Inferior parietal cortex (tissue), 1 donor: ENCODE data around the gene ATOH8.

Experiments used
- DNase-seq: peaks from one replicate; pipeline ENCODE4 v3.0.0-alpha.2; 2016; ENCODE audit errors: extremely low spot score

ATOH8 gene

GRCh38 chr2:85786444-85786843, 32.7 kb downstream of the ATOH8 start:
- no peak for DNase-seq

DNA sequence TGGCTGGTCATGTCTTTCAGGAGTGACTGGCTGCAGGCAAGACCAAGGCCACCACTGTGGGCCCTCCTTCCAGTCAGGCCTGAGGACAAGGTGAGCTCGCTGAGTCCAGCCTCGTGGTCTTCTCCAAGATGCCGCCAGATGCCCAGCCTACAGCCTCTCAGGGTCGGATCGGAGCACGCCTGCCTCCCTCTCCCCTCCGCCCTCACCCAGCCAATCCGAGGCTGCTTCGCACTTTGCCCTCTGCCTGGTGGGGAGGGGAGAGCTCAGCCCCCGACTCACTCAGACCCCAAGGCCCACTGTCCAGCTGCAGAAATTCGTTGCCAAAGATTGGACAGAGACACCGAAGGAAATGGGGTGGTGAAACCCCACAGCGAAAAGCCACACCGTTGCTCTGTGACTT, 33.1 kb downstream of the ATOH8 start:
- DNase-seq: no peak

DNA sequence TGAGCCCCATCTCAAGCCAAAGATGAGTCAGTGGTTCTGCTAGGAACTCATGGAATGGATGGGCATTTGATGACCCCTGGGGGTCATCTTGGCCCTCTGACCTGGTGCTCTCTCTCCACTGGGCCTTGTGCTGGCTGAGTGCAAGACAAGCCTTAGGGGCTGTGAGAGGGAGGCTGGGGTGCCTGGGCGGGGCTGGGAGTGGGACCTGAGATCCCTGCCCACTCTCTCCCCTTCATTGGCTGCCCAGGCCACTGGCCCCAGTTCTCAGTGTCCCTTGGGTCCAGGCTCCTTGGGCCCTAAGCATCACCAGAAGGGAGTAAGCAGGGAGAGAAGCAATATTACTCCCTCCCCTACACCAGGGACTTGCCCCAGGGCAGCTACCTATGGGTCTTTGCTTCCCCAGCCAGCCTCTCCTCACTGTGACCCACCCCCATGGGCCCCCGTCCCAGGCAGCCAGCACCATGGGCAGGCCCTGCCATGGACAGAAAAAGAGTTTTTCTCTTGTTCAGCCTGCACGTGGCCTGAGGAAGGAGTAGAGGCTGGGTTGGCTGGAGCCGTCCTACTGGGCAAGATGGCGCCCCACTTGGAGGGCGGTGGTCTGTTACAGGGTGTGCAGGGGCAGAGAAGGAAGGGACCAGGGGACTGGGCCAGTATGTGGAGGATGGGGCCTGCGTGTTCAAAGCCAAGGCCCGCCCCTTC, 33.6 kb downstream of the ATOH8 start:
- no peak for DNase-seq

- DNase-seq: no peak
Observed at GRCh38 chr2:85787981-85788340, 34.2 kb downstream of the ATOH8 start.

DNA sequence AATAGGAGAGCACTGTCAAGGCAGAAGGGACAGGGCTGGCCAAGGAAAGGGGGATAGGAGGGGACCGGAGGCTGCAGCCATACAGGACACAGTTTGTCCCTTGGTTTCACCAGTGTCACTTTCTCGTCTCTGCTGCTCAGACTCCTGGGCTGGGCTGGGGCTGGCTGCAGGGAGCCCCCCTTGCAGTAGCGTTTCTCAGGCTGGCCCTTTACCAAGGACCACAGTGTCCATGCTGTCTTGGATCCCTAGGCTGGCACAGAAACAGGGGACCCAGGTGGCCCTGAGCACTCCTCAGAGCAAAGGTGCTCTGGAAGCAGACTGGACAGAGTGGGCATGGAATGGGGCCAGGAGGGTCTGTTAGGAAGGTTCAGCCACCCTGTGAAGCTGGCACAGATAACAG, 34.8 kb downstream of the ATOH8 start:
- no peak for DNase-seq

GRCh38 chr2:85789271-85789670, 35.5 kb downstream of the ATOH8 start:
- DNase-seq: no peak

DNA sequence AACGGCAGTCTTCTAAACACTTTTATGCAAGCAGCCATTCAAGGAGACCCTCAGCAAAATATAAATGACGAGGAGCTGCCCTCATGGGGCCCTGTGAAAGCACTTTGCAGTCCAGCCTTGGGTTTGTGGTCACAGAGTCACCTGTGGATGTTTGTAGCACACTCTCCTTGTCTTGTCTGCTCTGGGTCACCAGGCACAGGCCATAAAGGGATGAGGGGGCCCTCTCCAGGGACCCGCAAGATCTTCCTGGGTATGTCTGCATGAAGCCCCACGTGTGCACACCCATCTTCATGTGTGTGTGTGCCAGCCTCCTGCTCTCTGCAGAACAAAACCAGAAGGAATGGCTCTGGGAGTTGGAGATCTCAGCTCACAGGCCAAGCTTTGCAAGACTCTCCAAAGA, 36.2 kb downstream of the ATOH8 start:
- no peak for DNase-seq

- DNase-seq: no peak
Observed at GRCh38 chr2:85790499-85791188, 36.9 kb downstream of the ATOH8 start.

DNA sequence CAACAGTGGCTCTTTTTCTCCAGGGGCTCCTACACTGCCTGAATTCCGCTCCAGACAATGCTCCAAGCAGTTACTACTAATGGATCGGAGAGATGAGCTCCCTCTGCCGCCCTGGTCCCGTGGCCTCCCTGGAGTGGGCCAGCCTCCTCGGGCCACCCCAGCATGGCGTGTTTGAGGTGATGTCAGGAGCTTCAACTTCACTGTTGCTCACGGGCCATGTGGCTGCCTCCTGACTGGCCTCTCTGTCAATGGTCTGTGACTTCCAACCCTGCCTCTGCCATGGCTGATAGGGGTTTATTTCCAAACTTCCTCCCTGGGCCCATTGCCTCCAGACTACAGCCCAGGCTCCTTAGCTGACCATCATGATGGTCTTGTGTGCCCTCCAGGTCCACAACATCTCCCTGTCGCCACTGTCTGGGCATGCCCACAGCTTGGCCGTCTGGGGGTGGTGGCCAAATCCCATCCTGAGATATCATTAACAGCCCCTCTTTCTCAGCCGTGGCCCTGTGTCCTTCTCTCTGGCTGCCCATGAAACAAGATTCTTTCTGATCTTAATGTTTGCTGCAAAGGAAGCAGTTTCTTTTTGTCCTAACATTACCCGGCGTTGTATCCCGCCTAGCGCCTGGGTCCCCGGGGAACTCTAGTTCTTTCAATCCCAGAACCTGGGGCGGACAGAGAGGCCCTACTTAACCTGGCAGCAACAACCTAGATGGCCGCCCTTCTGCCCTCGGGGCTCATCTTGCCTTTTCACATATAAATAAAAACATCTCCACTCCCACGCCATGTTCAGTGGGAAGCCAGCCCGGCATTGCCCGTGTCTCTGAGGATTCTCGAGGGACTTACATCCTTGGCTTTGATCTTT, 38.1 kb downstream of the ATOH8 start:
- DNase-seq: no peak

DNA sequence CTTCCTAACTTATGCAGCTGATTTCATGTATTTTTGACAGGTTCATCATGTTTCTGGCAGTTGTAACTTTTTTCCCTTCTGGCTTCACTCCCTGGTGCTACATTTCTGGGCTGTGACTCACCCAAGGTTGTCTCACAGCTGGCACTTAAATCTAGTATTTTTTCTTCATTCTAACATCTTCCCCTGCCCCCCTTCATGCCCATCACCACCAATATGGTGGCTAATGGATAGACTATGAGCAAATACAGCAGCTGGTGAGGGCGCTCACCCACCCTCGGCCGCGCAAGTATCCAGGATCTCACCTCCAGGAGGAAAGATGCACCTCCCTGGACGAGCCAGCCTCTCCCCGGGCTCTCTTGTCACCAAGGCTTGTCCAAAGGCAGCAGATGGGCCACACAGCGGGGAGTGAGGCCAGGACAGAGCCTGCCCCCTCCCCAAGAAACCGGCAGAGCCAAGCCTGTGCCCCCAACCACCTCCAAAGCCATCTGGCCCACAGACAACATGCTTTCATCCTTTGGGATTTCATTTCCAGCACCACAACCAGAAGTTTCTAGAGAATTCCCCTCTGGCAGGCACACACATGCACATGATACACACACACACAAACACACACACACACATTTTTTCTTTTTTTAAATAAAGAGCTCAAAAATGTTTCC, 39.1 kb downstream of the ATOH8 start:
- peak; percentile 45 for DNase-seq

DNA sequence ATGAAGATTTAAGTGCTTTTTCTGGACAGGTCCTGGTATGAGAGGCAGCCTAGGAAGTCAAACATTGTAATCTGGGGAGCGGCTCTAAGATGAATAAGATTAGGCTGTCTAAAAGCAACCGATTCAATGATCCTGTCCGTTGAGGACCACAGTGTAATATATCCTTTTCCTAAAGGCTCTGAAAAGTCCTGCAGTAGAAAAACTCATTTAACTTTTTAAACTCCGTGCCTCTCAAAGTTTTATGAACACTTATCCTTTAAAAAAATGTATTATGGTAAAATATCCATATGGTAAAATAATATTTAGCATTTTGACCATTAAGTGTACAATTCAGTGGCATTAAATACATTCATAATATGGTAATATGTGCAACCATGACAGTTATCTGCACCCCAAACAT, 39.8 kb downstream of the ATOH8 start:
- no peak for DNase-seq

DNA sequence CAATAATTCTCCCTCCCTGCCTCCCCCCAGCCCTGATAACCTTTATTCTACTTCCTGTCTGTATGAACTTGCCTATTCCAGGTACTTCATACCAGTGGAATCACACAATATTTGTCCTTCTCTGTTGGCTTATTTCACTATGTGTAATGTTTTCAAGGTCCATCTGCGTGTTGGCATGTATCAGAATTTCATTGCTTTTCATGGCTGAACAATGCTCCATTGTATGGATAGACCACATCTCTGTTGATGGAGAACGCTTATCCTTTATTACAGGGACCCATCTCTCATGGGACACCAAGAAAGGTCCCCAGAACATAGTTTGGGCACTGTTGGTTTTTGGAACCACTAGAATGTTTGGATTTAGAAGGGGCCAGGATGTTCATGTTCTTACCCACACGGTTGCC, 40.2 kb downstream of the ATOH8 start:
- peak; percentile 55 for DNase-seq

DNA sequence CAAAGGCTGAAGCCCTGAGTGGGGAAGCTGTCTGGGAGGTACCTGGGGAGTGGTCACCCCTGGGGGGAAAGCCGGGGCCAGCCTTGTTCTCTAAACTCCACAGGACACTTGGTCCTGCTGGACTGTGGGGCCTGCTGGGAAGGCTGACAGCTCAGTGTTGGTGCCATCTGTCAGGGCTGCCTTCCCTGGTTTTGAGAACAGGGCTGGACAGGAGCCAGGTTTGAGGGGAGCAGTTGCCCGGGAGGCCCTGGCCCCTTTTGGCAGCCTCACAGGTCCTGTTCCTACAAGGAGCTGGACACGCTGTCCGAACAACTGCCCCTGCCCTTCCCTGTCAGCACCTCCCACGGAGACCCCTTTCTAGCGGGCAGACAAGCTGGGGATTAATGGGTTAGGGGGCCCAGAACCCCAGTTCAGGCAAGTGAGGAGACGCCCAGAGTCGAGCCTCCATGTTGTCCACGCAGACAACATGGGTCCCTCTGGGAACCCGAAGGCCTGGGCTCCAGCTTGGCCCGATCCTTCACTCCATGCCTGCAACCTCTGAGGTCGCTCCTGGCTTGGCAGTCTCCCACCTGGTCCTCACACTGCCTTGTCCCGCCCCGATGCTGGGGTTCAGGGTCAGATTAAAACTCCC, 40.8 kb downstream of the ATOH8 start:
- DNase-seq: no peak

GRCh38 chr2:85795331-85796045, 41.7 kb downstream of the ATOH8 start:
- no peak for DNase-seq

- DNase-seq: no peak
Observed at GRCh38 chr2:85796046-85796340, 42.2 kb downstream of the ATOH8 start.

- peak; percentile 67 for DNase-seq
Observed at GRCh38 chr2:85796341-85797262, 42.8 kb downstream of the ATOH8 start.

- DNase-seq: no peak
Observed at GRCh38 chr2:85797263-85797660, 43.5 kb downstream of the ATOH8 start.

GRCh38 chr2:85797921-85798320, 44.1 kb downstream of the ATOH8 start:
- peak; percentile 72 for DNase-seq

DNA sequence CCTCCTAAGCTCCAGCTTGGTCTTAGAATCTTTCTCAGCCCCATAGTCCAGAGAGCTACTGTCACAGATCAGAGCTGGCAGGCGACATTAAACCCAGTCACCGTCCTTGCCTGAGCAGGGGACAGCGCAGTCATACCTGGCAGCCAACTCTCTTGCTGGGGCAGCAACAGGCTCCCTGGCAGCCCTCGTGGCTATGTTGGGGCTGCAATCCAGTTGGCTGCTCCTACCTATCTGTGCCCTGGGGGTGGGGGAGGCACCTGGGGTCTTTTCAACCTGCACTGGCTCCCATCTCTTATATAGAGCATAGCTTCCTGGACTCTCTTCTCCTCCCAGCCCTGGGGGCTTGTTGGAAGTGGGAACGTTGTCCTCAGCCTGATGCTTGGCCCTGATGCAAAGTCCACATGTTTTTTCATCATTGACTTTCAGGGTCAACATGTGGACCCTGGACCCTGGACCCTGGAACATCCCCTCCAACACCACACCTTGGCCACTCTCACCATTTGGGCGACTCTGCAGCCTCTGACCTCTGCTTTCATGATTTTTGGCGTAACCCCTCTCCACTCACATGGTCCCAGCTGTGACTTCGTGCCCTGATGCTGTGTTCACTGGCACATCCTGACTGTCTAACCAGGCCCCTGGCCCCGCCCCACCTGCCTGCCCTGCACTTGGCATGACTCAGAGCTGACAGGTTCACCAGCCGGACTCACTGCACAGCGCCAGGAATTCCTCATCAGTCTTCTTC, 45.6 kb downstream of the ATOH8 start:
- DNase-seq: no peak
